HepG2 (cell line): ENCODE data around the gene PRELID2. TPM values are rescaled to one million over a fixed set of nuclear protein-coding genes. Genes with fewer than 3 reads are reported as not detected.

ENCODE experiments used
- ARNTL ChIP-seq: sonication (generic); formaldehyde crosslinking; IDR thresholded peaks from 2 replicates; pipeline ENCODE4 v1.4.0; 2020; ENCODE audit warnings: mild to moderate bottlenecking, missing genetic modification reagents
- CCAR2 ChIP-seq: fragments of 200-400 bp; formaldehyde crosslinking; optimal IDR thresholded peaks from 2 replicates; pipeline ENCODE3; 2018; ENCODE audit warnings: low read depth, mild to moderate bottlenecking, low read length, moderate library complexity
- CREB3 ChIP-seq: sonication (generic); formaldehyde crosslinking; IDR thresholded peaks from 2 replicates; pipeline ENCODE4 v1.5.0; 2020; ENCODE audit warnings: missing genetic modification reagents
- NONO ChIP-seq, 2 experiments: fragments of 450-650 bp in 1 of 2; sonication (generic) in 1 of 2; formaldehyde crosslinking in 1 of 2; IDR thresholded peaks in 1 of 2; conservative IDR thresholded peaks in 1 of 2; 2 replicates each; pipeline versions ENCODE4 v1.6.1 to v1.8.0; 2017 to 2022; ENCODE audit warnings: mild to moderate bottlenecking in 1 of 2, missing genetic modification reagents in 1 of 2, moderate library complexity in 1 of 2
- NR2F1 ChIP-seq, 2 experiments: fragments of 450-650 bp in 1 of 2; formaldehyde crosslinking in 1 of 2; IDR thresholded peaks; 2 replicates each; pipeline versions ENCODE4 v1.5.0 to v1.6.1; 2016 to 2020; ENCODE audit warnings: mild to moderate bottlenecking in 1 of 2, missing compliant biosample characterization in 1 of 2, missing genetic modification reagents in 1 of 2, moderate library complexity in 1 of 2
- PHB2 ChIP-seq: fragments of 450-650 bp; IDR thresholded peaks from 2 replicates; pipeline ENCODE4 v1.6.1; 2018; ENCODE audit not compliant: partially characterized antibody
- REPIN1 ChIP-seq: sonication (generic); formaldehyde crosslinking; IDR thresholded peaks from 2 replicates; pipeline ENCODE4 v1.8.0; 2022; ENCODE audit warnings: missing genetic modification reagents, low read depth, mild to moderate bottlenecking, borderline replicate concordance
- RORA ChIP-seq: sonication (generic); formaldehyde crosslinking; IDR thresholded peaks from 2 replicates; pipeline ENCODE4 v1.5.0; 2020; ENCODE audit warnings: mild to moderate bottlenecking, missing genetic modification reagents, moderate library complexity
- SIX4 ChIP-seq: sonication (generic); formaldehyde crosslinking; IDR thresholded peaks from 2 replicates; pipeline ENCODE4 v1.4.0; 2020; ENCODE audit warnings: missing genetic modification reagents
- SMAD1 ChIP-seq: sonication (generic); formaldehyde crosslinking; IDR thresholded peaks from 2 replicates; pipeline ENCODE4 v1.4.0; 2020; ENCODE audit warnings: missing genetic modification reagents, low read depth, mild to moderate bottlenecking, borderline replicate concordance
- TIGD3 ChIP-seq: sonication (generic); formaldehyde crosslinking; IDR thresholded peaks from 2 replicates; pipeline ENCODE4 v1.5.1; 2020; ENCODE audit warnings: mild to moderate bottlenecking, missing genetic modification reagents, borderline replicate concordance
- ZNF230 ChIP-seq: sonication (generic); formaldehyde crosslinking; IDR thresholded peaks from 2 replicates; pipeline ENCODE4 v1.4.0; 2020; ENCODE audit warnings: mild to moderate bottlenecking, missing genetic modification reagents
- ZNF782 ChIP-seq: sonication (generic); formaldehyde crosslinking; IDR thresholded peaks from 2 replicates; pipeline ENCODE4 v1.4.0; 2020; ENCODE audit warnings: missing genetic modification reagents, mild to moderate bottlenecking, borderline replicate concordance
- ZSCAN20 ChIP-seq: sonication (generic); formaldehyde crosslinking; IDR thresholded peaks from 2 replicates; pipeline ENCODE4 v1.4.0; 2020; ENCODE audit warnings: missing genetic modification reagents, mild to moderate bottlenecking, borderline replicate concordance
- polyA plus RNA-seq, 8 experiments: library from polyadenylated mRNA; depleted of rRNA in 3 of 8; stranded (reverse) in 7 of 8; unstranded in 1 of 8; fragments of >200 nt; fragmentation: Illumina TruSeq in 4 of 8; extraction: Trizol in 4 of 8; gene quantifications; 2 replicates each; pipeline versions ENCODE4 v1.2.1 to v1.2.3, GENCODE V29; 2011 to 2016; ENCODE audit warnings: low read depth in 4 of 8, missing spikeins in 1 of 8, mixed read lengths in 1 of 8; ENCODE audit not compliant: insufficient read depth in 1 of 8
- total RNA-seq, 5 experiments: library from RNA; depleted of rRNA; stranded (reverse); fragments of >200 nt; fragmentation: Illumina TruSeq; extraction: Trizol; gene quantifications; 2 replicates each; pipeline ENCODE4 v1.2.3, GENCODE V29; 2016; ENCODE audit warnings: low read depth in 1 of 5
- TF ChIP-seq, protein P1 (sequence below): IDR thresholded peaks from 2 replicates; pipeline ENCODE4 v1.6.1; 2016; ENCODE audit warnings: missing genetic modification reagents, missing compliant biosample characterization
- TF ChIP-seq, protein P2 (sequence below): sonication (generic); formaldehyde crosslinking; IDR thresholded peaks from 2 replicates; pipeline ENCODE4 v1.5.0; 2020; ENCODE audit warnings: missing genetic modification reagents
- TF ChIP-seq, protein P3 (sequence below): sonication (generic); formaldehyde crosslinking; IDR thresholded peaks from 2 replicates; pipeline ENCODE4 v1.9.0; 2022; ENCODE audit warnings: low read depth, missing genetic modification reagents
- TF ChIP-seq, protein P4 (sequence below): sonication (generic); formaldehyde crosslinking; IDR thresholded peaks from 2 replicates; pipeline ENCODE4 v1.5.0; 2020; ENCODE audit warnings: mild to moderate bottlenecking, missing genetic modification reagents

The PRELID2 gene
- total and polyA plus RNA-seq, 2 of the 13 experiments (the other 11 are each of a cell fraction or from before 2014, with no cell fraction given) = 10.0 to 22.9 TPM

- TF ChIP-seq, protein P1, sequence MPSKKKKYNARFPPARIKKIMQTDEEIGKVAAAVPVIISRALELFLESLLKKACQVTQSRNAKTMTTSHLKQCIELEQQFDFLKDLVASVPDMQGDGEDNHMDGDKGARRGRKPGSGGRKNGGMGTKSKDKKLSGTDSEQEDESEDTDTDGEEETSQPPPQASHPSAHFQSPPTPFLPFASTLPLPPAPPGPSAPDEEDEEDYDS (CRISPR knock-in tag) = peak; percentile 81
- no peak for TF ChIP-seq ZNF230 (CRISPR knock-in tag)
- TF ChIP-seq, protein P2, sequence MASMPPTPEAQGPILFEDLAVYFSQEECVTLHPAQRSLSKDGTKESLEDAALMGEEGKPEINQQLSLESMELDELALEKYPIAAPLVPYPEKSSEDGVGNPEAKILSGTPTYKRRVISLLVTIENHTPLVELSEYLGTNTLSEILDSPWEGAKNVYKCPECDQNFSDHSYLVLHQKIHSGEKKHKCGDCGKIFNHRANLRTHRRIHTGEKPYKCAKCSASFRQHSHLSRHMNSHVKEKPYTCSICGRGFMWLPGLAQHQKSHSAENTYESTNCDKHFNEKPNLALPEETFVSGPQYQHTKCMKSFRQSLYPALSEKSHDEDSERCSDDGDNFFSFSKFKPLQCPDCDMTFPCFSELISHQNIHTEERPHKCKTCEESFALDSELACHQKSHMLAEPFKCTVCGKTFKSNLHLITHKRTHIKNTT (CRISPR knock-in tag) = no peak
- TF ChIP-seq, protein P3, sequence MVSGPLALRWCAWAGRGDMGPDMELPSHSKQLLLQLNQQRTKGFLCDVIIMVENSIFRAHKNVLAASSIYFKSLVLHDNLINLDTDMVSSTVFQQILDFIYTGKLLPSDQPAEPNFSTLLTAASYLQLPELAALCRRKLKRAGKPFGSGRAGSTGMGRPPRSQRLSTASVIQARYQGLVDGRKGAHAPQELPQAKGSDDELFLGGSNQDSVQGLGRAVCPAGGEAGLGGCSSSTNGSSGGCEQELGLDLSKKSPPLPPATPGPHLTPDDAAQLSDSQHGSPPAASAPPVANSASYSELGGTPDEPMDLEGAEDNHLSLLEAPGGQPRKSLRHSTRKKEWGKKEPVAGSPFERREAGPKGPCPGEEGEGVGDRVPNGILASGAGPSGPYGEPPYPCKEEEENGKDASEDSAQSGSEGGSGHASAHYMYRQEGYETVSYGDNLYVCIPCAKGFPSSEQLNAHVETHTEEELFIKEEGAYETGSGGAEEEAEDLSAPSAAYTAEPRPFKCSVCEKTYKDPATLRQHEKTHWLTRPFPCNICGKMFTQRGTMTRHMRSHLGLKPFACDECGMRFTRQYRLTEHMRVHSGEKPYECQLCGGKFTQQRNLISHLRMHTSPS = peak; percentile 70; the same call in 1 of the 2 replicates
- TF ChIP-seq, protein P4, sequence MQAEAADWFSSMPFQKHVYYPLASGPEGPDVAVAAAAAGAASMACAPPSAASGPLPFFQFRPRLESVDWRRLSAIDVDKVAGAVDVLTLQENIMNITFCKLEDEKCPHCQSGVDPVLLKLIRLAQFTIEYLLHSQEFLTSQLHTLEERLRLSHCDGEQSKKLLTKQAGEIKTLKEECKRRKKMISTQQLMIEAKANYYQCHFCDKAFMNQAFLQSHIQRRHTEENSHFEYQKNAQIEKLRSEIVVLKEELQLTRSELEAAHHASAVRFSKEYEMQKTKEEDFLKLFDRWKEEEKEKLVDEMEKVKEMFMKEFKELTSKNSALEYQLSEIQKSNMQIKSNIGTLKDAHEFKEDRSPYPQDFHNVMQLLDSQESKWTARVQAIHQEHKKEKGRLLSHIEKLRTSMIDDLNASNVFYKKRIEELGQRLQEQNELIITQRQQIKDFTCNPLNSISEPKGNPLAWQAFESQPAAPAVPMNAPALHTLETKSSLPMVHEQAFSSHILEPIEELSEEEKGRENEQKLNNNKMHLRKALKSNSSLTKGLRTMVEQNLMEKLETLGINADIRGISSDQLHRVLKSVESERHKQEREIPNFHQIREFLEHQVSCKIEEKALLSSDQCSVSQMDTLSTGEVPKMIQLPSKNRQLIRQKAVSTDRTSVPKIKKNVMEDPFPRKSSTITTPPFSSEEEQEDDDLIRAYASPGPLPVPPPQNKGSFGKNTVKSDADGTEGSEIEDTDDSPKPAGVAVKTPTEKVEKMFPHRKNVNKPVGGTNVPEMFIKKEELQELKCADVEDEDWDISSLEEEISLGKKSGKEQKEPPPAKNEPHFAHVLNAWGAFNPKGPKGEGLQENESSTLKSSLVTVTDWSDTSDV = no peak; the same call in 1 of the 2 replicates
- 0 out of 4 replicates have a peak, but pooled peaks of 1 of the 2 experiments have one; percentile 19 for TF ChIP-seq NR2F1 (CRISPR knock-in tag; IDR thresholded peaks at IDR 0.05)
- TF ChIP-seq ZNF782 (CRISPR knock-in tag) = 0 out of 2 replicates have a peak, but pooled peaks have one; percentile 55
- TF ChIP-seq CREB3 (CRISPR knock-in tag) = no peak
- TF ChIP-seq REPIN1 (CRISPR knock-in tag) = peak; percentile 91; the same call in 1 of the 2 replicates
- peak; percentile 87; the same call in 1 of the 2 replicates for TF ChIP-seq ZSCAN20
- no peak for TF ChIP-seq NONO (IDR thresholded peaks at IDR 0.05)
- peak; percentile 62 for TF ChIP-seq NONO (CRISPR knock-in tag; conservative IDR thresholded peaks at IDR 0.05)
- no peak for TF ChIP-seq PHB2
- no peak for TF ChIP-seq RORA
- TF ChIP-seq ARNTL (CRISPR knock-in tag) = no peak
- TF ChIP-seq SMAD1 = no peak
- TF ChIP-seq CCAR2 = peak; percentile 32
- no peak for TF ChIP-seq TIGD3 (CRISPR knock-in tag)
- peak; percentile 19; the same call in 1 of the 2 replicates for TF ChIP-seq SIX4 (CRISPR knock-in tag)
Observed at GRCh38 chr5:145834917-145835847, at the start of gene PRELID2 (continued).
